Coronary artery (tissue), 2 donors: ENCODE measurements around the gene PRR13.
A peak's percentile ranks its signal among the peaks of the same experiment; 100 is the strongest.
"Not testable (repeated sequence)": the region's sequence is repeated elsewhere in the genome, so short reads cannot be mapped to it uniquely, and the experiment has no call there.

Experiments used
- DNase-seq: peaks from one replicate; pipeline ENCODE4 v3.0.0-alpha.2; 2017; ENCODE audit warnings: low spot score
- H3K27ac ChIP-seq, 2 donors: fragments of 200-600 bp; sonication (generic); one replicate each; pipeline ENCODE4 v1.5.1; 2016 to 2019
- H3K4me3 ChIP-seq: fragments of 200-600 bp; sonication (generic); 2 replicates; pipeline ENCODE4 v1.5.1; 2016; ENCODE audit warnings: mild to moderate bottlenecking, moderate library complexity
- CTCF ChIP-seq: fragments of 200-600 bp; sonication (generic); IDR thresholded peaks from one replicate; pipeline ENCODE4 v1.5.1; 2019; ENCODE audit warnings: antibody characterized with exemption

PRR13 gene

GRCh38 chr12:53441040-53441833, at the start of gene PRR13:
PRR13 (plus strand) TSS chr12:53441734; CDS start chr12:53442715, 981 bp downstream.
- TF ChIP-seq CTCF = no peak
- DNase-seq = peak; percentile 99
- Histone ChIP-seq H3K27ac (peak within 1 kb of the TSS; percentile 85 to 87), H3K4me3 (peak within 1 kb of the TSS; percentile 76)

- Histone ChIP-seq H3K4me3 (no peak overlapping the region), H3K27ac (no peak overlapping the region)
- no peak for TF ChIP-seq CTCF
- no peak for DNase-seq
Measured at GRCh38 chr12:53399896-53400295, 41.6 kb upstream of the PRR13 start.

- not testable (repeated sequence) for DNase-seq, H3K27ac ChIP-seq
Measured at GRCh38 chr12:53402351-53402750, 39.2 kb upstream of the PRR13 start.

GRCh38 chr12:53402871-53403270, 38.7 kb upstream of the PRR13 start:
- H3K4me3 ChIP-seq = no peak overlapping the region
- no peak for TF ChIP-seq CTCF
- DNase-seq = no peak
- no peak overlapping the region for H3K27ac ChIP-seq

More at GRCh38 chr12:53402351-53402750, 39.2 kb upstream of the PRR13 start:
- not testable (repeated sequence) for H3K4me3 ChIP-seq

GRCh38 chr12:53410951-53411350, 30.6 kb upstream of the PRR13 start:
- Histone ChIP-seq H3K4me3 (no peak overlapping the region), H3K27ac (no peak overlapping the region)
- no peak for TF ChIP-seq CTCF
- no peak for DNase-seq

GRCh38 chr12:53413485-53414204, 27.9 kb upstream of the PRR13 start:
- no peak overlapping the region for H3K27ac ChIP-seq
- TF ChIP-seq CTCF = no peak
- H3K4me3 ChIP-seq = no peak overlapping the region
- DNase-seq = no peak

GRCh38 chr12:53414756-53415417, 26.6 kb upstream of the PRR13 start:
- no peak for DNase-seq
- TF ChIP-seq CTCF = no peak
- no peak overlapping the region for H3K4me3 ChIP-seq
- peak overlapping the region in 1 of 2 donors; percentile 3 for H3K27ac ChIP-seq

- not testable (repeated sequence) for DNase-seq, H3K4me3 ChIP-seq, H3K27ac ChIP-seq
Measured at GRCh38 chr12:53415752-53416389, 25.7 kb upstream of the PRR13 start.

- H3K27ac ChIP-seq, DNase-seq, H3K4me3 ChIP-seq: not testable (repeated sequence)
Measured at GRCh38 chr12:53417291-53417816, 24.2 kb upstream of the PRR13 start.
